GM12864 (cell line): Measurements from ENCODE around the gene ATP2C1.

Experiments used
- DNase-seq: peaks from one replicate; pipeline ENCODE4 v3.0.0-alpha.2; 2011; ENCODE audit warnings: low read depth
- H3K4me3 ChIP-seq: 2 replicates; pipeline ENCODE4 v1.5.1; 2011; ENCODE audit warnings: mild to moderate bottlenecking, low read depth, low read length, control low read depth
- TF ChIP-seq, protein P1 (sequence below): IDR thresholded peaks from 2 replicates; pipeline ENCODE4 v1.5.1; 2011; ENCODE audit warnings: low read depth, mild to moderate bottlenecking, moderate library complexity, low read length, control low read depth, inconsistent platforms; ENCODE audit errors: missing control alignments

ATP2C1 gene, protein sequence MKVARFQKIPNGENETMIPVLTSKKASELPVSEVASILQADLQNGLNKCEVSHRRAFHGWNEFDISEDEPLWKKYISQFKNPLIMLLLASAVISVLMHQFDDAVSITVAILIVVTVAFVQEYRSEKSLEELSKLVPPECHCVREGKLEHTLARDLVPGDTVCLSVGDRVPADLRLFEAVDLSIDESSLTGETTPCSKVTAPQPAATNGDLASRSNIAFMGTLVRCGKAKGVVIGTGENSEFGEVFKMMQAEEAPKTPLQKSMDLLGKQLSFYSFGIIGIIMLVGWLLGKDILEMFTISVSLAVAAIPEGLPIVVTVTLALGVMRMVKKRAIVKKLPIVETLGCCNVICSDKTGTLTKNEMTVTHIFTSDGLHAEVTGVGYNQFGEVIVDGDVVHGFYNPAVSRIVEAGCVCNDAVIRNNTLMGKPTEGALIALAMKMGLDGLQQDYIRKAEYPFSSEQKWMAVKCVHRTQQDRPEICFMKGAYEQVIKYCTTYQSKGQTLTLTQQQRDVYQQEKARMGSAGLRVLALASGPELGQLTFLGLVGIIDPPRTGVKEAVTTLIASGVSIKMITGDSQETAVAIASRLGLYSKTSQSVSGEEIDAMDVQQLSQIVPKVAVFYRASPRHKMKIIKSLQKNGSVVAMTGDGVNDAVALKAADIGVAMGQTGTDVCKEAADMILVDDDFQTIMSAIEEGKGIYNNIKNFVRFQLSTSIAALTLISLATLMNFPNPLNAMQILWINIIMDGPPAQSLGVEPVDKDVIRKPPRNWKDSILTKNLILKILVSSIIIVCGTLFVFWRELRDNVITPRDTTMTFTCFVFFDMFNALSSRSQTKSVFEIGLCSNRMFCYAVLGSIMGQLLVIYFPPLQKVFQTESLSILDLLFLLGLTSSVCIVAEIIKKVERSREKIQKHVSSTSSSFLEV

DNA sequence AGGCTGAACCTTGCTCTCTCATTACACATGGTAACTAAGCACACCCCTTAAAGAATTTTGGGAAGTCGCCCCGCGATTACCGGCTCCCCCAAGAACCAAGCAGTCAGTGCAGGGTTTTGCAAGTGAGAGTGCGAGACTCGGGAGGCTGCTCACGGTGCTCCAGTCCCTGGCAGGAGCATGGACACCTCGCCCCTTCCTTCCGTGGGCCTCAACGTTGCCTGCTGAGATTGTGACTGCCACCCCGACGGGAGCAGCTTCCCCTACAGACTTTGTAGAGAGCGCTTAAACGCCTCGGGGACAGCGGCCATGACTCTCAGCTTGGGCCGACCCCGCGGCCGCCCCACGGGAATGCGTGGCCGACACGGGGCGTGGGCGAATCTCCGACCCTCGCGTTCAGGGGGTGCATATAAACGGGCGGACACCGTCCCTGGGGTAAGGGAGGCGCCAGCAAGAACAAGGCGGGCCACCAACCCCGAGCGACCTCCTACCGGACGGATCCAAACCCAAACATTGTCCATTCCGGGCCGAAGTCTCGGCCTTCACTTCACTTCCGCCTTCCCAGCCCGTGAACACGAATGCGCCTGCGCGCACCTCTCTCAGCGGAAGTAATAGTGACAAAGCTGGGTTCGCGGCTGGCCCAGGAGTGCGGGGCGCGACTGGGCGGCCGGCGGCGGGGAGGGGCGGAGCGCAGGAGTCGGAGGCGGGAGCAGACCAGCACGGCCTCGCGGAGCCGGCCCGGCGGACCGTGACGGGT is at the start of gene ATP2C1:
ATP2C1 (plus strand) TSS at position 709 of the 754 bp plus-strand sequence. CDS start 686 bp downstream, outside the sequence.
- TF ChIP-seq, protein P1, sequence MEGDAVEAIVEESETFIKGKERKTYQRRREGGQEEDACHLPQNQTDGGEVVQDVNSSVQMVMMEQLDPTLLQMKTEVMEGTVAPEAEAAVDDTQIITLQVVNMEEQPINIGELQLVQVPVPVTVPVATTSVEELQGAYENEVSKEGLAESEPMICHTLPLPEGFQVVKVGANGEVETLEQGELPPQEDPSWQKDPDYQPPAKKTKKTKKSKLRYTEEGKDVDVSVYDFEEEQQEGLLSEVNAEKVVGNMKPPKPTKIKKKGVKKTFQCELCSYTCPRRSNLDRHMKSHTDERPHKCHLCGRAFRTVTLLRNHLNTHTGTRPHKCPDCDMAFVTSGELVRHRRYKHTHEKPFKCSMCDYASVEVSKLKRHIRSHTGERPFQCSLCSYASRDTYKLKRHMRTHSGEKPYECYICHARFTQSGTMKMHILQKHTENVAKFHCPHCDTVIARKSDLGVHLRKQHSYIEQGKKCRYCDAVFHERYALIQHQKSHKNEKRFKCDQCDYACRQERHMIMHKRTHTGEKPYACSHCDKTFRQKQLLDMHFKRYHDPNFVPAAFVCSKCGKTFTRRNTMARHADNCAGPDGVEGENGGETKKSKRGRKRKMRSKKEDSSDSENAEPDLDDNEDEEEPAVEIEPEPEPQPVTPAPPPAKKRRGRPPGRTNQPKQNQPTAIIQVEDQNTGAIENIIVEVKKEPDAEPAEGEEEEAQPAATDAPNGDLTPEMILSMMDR = no peak
- DNase-seq = peak; percentile 87

DNA sequence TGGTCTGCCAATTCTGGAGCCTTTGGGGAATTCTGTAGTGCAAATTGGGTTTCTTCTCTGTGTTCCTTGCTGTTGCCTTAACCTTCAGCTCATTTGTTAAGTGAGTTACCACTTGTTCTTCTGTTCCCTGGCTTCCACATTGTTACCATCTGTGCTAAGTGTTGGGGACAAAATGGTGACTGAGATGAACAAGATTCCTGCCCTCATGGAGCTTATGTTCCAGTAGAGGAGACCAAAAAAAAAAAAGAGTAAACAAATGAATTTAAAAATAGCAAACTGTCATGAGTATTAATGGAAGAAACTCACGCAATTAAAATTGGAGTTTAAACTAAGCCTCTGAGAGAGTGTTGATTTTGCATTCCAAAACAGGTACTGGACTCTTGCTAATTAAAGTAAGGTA is 49.4 kb upstream of the ATP2C1 start:
- no peak overlapping the region for H3K4me3 ChIP-seq
- TF ChIP-seq, protein P1 = no peak
- DNase-seq = no peak

More for the DNA sequence above, at the start of gene ATP2C1:
- peak within 1 kb of the TSS; percentile 91 for H3K4me3 ChIP-seq

DNA sequence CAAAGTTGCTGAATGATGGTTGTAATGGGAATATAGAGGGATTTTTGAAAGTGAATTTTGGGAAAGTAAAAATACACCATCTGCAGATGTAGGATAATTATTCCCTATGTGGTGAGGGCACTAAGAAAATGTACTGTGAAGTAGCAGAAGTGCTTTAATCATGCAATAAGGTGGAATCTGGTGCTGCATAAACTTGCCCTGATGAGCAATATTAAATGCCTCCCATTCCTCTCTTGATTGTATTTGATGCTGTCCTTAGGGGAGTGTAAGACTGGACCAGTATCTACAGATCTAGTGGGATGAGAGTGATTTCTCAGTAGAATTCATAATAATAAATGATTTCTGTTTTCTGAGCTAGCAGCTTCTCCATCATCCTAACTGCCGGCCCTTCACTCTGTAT is 47.7 kb upstream of the ATP2C1 start:
- H3K4me3 ChIP-seq = no peak overlapping the region
- no peak for DNase-seq
- TF ChIP-seq, protein P1 = no peak

DNA sequence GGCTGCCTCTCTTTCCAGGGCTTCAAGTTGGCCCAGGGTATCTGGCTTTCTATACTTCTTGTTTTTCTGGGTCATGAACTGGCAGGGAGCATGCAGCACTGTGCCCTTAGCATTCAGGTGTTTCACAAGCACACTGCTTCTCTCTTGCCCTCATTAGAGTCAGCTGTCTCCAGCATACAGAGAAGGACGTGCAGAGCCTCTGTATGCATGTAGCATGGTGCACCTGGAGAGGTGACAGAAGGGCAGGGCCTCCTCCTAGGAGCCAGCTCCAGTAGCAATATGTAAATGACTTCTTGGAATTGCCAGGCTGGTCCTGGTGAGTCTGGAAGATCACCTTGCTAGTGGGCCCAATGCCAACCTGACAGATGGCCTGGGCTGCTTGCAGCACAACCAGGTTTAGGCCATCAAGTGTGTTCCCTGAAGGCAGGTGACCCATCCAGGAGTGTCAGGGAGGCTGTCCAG is 44.8 kb upstream of the ATP2C1 start:
- TF ChIP-seq, protein P1 = no peak
- H3K4me3 ChIP-seq = no peak overlapping the region
- no peak for DNase-seq

DNA sequence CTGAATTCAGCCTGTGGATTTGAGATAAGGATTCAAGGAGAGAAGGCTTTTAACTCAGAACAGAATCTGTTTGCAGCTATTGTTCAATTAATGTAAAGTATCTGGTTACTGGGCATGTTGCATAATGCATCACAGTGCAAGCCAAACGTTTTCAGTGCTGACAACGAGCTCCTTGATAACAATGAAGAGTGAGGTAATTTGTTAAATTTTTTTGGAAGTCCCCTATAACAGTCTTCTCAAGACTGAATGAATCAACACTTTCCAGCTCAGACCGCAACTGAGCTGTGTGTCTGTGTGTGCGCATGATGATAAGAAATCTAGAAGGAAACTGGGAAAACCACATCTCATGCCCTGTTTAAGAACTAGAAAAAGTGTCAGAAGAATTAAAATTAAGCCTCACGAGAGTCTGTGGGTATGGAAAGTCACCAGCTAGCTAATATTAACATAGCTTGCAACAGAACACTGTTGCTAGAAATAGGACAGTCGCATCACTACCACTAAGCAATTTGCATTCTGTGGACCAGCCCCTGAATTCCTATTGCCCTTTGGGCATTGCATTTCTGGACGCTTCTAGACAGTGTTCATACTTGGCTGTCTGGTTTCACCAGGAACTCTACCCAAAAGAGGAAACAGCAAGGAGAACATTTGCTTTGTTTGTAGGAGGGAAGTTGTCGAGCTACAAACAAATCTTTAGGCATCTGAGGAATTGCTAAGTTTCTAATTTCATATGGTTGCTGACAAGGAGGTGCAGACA is 43.7 kb upstream of the ATP2C1 start:
- H3K4me3 ChIP-seq = peak overlapping the region; percentile 64
- DNase-seq = peak; percentile 87
- TF ChIP-seq, protein P1 = no peak

DNA sequence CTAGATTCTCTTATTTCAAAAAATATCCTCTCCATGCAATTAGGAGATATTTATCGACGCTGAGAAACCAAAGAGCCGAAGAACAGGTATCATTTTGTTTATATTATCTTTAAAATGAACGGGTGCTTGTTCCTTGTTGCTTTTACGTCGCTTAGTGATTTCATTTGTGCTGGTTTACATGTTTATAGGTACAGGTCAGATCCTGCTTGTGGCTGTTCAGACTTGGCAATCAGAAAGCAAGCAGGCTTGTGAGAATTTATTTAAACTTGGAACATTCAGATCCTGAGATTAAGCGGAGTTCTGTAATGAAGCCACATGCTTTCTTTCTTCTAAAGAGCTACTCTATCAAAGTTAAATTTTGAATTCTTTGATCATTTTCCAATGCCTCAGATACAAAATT is 43.0 kb upstream of the ATP2C1 start:
- DNase-seq = no peak
- TF ChIP-seq, protein P1 = no peak
- peak overlapping the region; percentile 64 for H3K4me3 ChIP-seq
